ENCODE measurements around the gene SCG3. TPM values are rescaled to one million over a fixed set of nuclear protein-coding genes. Genes with fewer than 3 reads are reported as not detected.

The SCG3 gene
- total RNA-seq, 3 donors from 2014 or later: 0.33 TPM; not detected in 2

GRCh38 chr15:51721199-51721960 lies 40.1 kb downstream of the SCG3 start:
- TF ChIP-seq POLR2AphosphoS5 (IDR thresholded peaks at IDR 0.05): no peak
- TF ChIP-seq POLR2A (IDR thresholded peaks at IDR 0.05): no peak
- TF ChIP-seq CTCF (IDR thresholded peaks at IDR 0.05): no peak
- Histone ChIP-seq H3K4me1 (no peaks in the 10 kb centered on the region), H3K4me3 (no peak overlapping the region), H3K9me3 (no peaks in the 10 kb centered on the region), H3K27ac (peak overlapping the region in 1 of 2 donors; percentile 38), H3K27me3 (no peaks in the 10 kb centered on the region), H3K36me3 (no peaks in the 10 kb centered on the region)
- intact Hi-C loops (cut with DNase I; ENCODE audit: low total_unique reads): no loop called here
- no peak for DNase-seq (ENCODE audit: low spot score in 2 of 2)

- Histone ChIP-seq H3K36me3 (no peaks in the 10 kb centered on the region), H3K27me3 (no peaks in the 10 kb centered on the region), H3K4me1 (no peaks in the 10 kb centered on the region), H3K4me3 (no peak overlapping the region), H3K27ac (no peak overlapping the region), H3K9me3 (no peaks in the 10 kb centered on the region)
- no peak for DNase-seq (ENCODE audit: low spot score in 2 of 2)
- no peak for TF ChIP-seq POLR2A (IDR thresholded peaks at IDR 0.05)
- intact Hi-C loops (cut with DNase I; ENCODE audit: low total_unique reads): no loop called here
These were observed 42.9 kb downstream of the SCG3 start for GRCh38 chr15:51724199-51724598.

GRCh38 chr15:51724673-51725072 lies 43.4 kb downstream of the SCG3 start:
- Histone ChIP-seq H3K27me3 (no peaks in the 10 kb centered on the region), H3K9me3 (no peaks in the 10 kb centered on the region), H3K4me1 (no peaks in the 10 kb centered on the region), H3K27ac (no peak overlapping the region), H3K4me3 (no peak overlapping the region), H3K36me3 (no peaks in the 10 kb centered on the region)
- intact Hi-C loops (cut with DNase I; ENCODE audit: low total_unique reads): no loop called here
- TF ChIP-seq POLR2A (IDR thresholded peaks at IDR 0.05) (no peak), POLR2AphosphoS5 (IDR thresholded peaks at IDR 0.05) (no peak), CTCF (IDR thresholded peaks at IDR 0.05) (no peak)
- no peak for DNase-seq (ENCODE audit: low spot score in 2 of 2)

- Histone ChIP-seq H3K4me1 (no peaks in the 10 kb centered on the region), H3K27me3 (no peaks in the 10 kb centered on the region), H3K36me3 (no peaks in the 10 kb centered on the region), H3K9me3 (no peaks in the 10 kb centered on the region), H3K27ac (peak overlapping the region in 1 of 2 donors; percentile 14), H3K4me3 (no peak overlapping the region)
- peak in 1 of 3 donors; percentile 30 for TF ChIP-seq POLR2AphosphoS5 (IDR thresholded peaks at IDR 0.05)
- TF ChIP-seq CTCF (IDR thresholded peaks at IDR 0.05): no peak
- intact Hi-C loops (cut with DNase I; ENCODE audit: low total_unique reads): no loop called here
- no peak for DNase-seq (ENCODE audit: low spot score in 2 of 2)
These were observed 45.2 kb downstream of the SCG3 start for GRCh38 chr15:51726302-51727073.

GRCh38 chr15:51727141-51727897 lies 46.0 kb downstream of the SCG3 start:
- Histone ChIP-seq H3K4me1 (no peaks in the 10 kb centered on the region), H3K27me3 (no peaks in the 10 kb centered on the region), H3K9me3 (no peaks in the 10 kb centered on the region), H3K27ac (peak overlapping the region in 1 of 2 donors; percentile 14), H3K36me3 (no peaks in the 10 kb centered on the region), H3K4me3 (no peak overlapping the region)
- no peak for TF ChIP-seq CTCF (IDR thresholded peaks at IDR 0.05)
- TF ChIP-seq POLR2AphosphoS5 (IDR thresholded peaks at IDR 0.05): no peak
- TF ChIP-seq POLR2A (IDR thresholded peaks at IDR 0.05): no peak
- intact Hi-C loops (cut with DNase I; ENCODE audit: low total_unique reads): no loop called here
- DNase-seq (ENCODE audit: low spot score in 2 of 2): no peak
